WTC11 (cell line): Measurements from ENCODE around the gene PDYN. TPM values are rescaled to one million over a fixed set of nuclear protein-coding genes. Genes with fewer than 3 reads are reported as not detected.

Experiments
- ATAC-seq: fragments of 200-7000 bp; cut with Tn5 transposase; 2 replicates; pipeline ENCODE4 v1.10.0; 2021; ENCODE audit warnings: mild to moderate bottlenecking, moderate library complexity
- CTCF ChIA-PET: fragments of 300-600 bp; sonication (Branson Sonifier 250); formaldehyde crosslinking; loops from one replicate; lab custom pipeline; 2021; ENCODE audit warnings: antibody characterized with exemption; lab: Charles Lee
- POLR2A ChIA-PET: fragments of 350-600 bp; sonication (Branson Sonifier 250); formaldehyde crosslinking; loops from one replicate; lab custom pipeline; 2021; ENCODE audit warnings: antibody characterized with exemption; lab: Charles Lee
- DNase-seq: peaks from one replicate; pipeline ENCODE4 v3.0.0; 2021; ENCODE audit warnings: low spot score
- H3K27ac Mint-ChIP-seq: 2 replicates; pipeline ENCODE4 v1.8.0; 2021; ENCODE audit warnings: mixed read lengths
- H3K27me3 Mint-ChIP-seq: 2 replicates; pipeline ENCODE4 v1.8.0; 2021; ENCODE audit warnings: low read depth, mild to moderate bottlenecking, moderate library complexity, mixed read lengths
- H3K36me3 Mint-ChIP-seq: 2 replicates; pipeline ENCODE4 v1.8.0; 2021; ENCODE audit warnings: mixed read lengths
- H3K4me1 Mint-ChIP-seq: 2 replicates; pipeline ENCODE4 v1.8.0; 2022; ENCODE audit warnings: mixed read lengths
- H3K4me3 Mint-ChIP-seq: 2 replicates; pipeline ENCODE4 v1.8.0; 2021; ENCODE audit warnings: mild to moderate bottlenecking, moderate library complexity, mixed read lengths
- H3K9me3 Mint-ChIP-seq: 2 replicates; pipeline ENCODE4 v1.8.0; 2021; ENCODE audit warnings: mixed read lengths
- CTCF ChIP-seq: fragments of 200-600 bp; IDR thresholded peaks from 2 replicates; pipeline ENCODE4 v1.8.0; 2022; ENCODE audit warnings: antibody characterized with exemption
- E2F5 ChIP-seq: sonication (generic); formaldehyde crosslinking; IDR thresholded peaks from 2 replicates; pipeline ENCODE4 v1.8.1; 2022; ENCODE audit warnings: mild to moderate bottlenecking, moderate library complexity, missing genetic modification reagents
- ESRRA ChIP-seq: sonication (generic); formaldehyde crosslinking; IDR thresholded peaks from 2 replicates; pipeline ENCODE4 v1.8.1; 2022; ENCODE audit warnings: mild to moderate bottlenecking, missing genetic modification reagents, borderline replicate concordance
- ETV6 ChIP-seq: sonication (generic); formaldehyde crosslinking; IDR thresholded peaks from 2 replicates; pipeline ENCODE4 v1.8.1; 2022; ENCODE audit warnings: mild to moderate bottlenecking, missing genetic modification reagents
- FOXK1 ChIP-seq: sonication (generic); formaldehyde crosslinking; IDR thresholded peaks from 2 replicates; pipeline ENCODE4 v1.8.0; 2022; ENCODE audit warnings: mild to moderate bottlenecking, moderate library complexity, missing genetic modification reagents
- GABPB1 ChIP-seq: sonication (generic); formaldehyde crosslinking; IDR thresholded peaks from 2 replicates; pipeline ENCODE4 v1.8.1; 2023; ENCODE audit warnings: mild to moderate bottlenecking, missing genetic modification reagents
- GRHL2 ChIP-seq: fragments of 250-450 bp; sonication (Bioruptor Pico); IDR thresholded peaks from 2 replicates; pipeline ENCODE4 v1.8.0; 2022; ENCODE audit warnings: mild to moderate bottlenecking, moderate library complexity; ENCODE audit not compliant: insufficient replicate concordance, severe bottlenecking
- JAZF1 ChIP-seq: fragments of 250-450 bp; sonication (Bioruptor Pico); IDR thresholded peaks from 2 replicates; pipeline ENCODE4 v1.9.0; 2021; ENCODE audit warnings: moderate library complexity, mild to moderate bottlenecking, inconsistent platforms
- KAT7 ChIP-seq: sonication (generic); formaldehyde crosslinking; IDR thresholded peaks from 2 replicates; pipeline ENCODE4 v1.8.1; 2023; ENCODE audit warnings: missing genetic modification reagents, mild to moderate bottlenecking, borderline replicate concordance
- MLX ChIP-seq: sonication (generic); formaldehyde crosslinking; IDR thresholded peaks from 2 replicates; pipeline ENCODE4 v1.8.1; 2023; ENCODE audit warnings: mild to moderate bottlenecking, missing genetic modification reagents, moderate library complexity
- NFATC4 ChIP-seq: fragments of 250-450 bp; sonication (Bioruptor Pico); IDR thresholded peaks from 2 replicates; pipeline ENCODE4 v1.9.0; 2021; ENCODE audit warnings: mild to moderate bottlenecking
- OVOL2 ChIP-seq: fragments of 250-450 bp; sonication (Bioruptor Pico); IDR thresholded peaks from 2 replicates; pipeline ENCODE4 v1.9.0; 2021; ENCODE audit warnings: mild to moderate bottlenecking, borderline replicate concordance
- RELA ChIP-seq: sonication (generic); formaldehyde crosslinking; IDR thresholded peaks from 2 replicates; pipeline ENCODE4 v1.8.1; 2022; ENCODE audit warnings: missing genetic modification reagents, mild to moderate bottlenecking, borderline replicate concordance
- SP1 ChIP-seq: sonication (generic); formaldehyde crosslinking; conservative IDR thresholded peaks from 2 replicates; pipeline ENCODE4 v1.8.1; 2022; ENCODE audit warnings: missing genetic modification reagents
- TP53 ChIP-seq: sonication (generic); formaldehyde crosslinking; IDR thresholded peaks from 2 replicates; pipeline ENCODE4 v1.8.1; 2023; ENCODE audit warnings: mild to moderate bottlenecking, missing genetic modification reagents
- ZMAT4 ChIP-seq: fragments of 250-450 bp; sonication (Bioruptor Pico); IDR thresholded peaks from 2 replicates; pipeline ENCODE4 v1.9.0; 2021; ENCODE audit warnings: mild to moderate bottlenecking
- ZNF263 ChIP-seq: sonication (generic); formaldehyde crosslinking; IDR thresholded peaks from 2 replicates; pipeline ENCODE4 v1.8.1; 2022; ENCODE audit warnings: low read depth, mild to moderate bottlenecking, moderate library complexity, missing genetic modification reagents
- ZNF423 ChIP-seq: fragments of 250-450 bp; sonication (Bioruptor Pico); IDR thresholded peaks from 2 replicates; pipeline ENCODE4 v2.1.2; 2022; ENCODE audit warnings: mild to moderate bottlenecking, moderate library complexity
- ZNF671 ChIP-seq: fragments of 250-450 bp; sonication (Bioruptor Pico); IDR thresholded peaks from 2 replicates; pipeline ENCODE4 v1.8.0; 2021; ENCODE audit warnings: mild to moderate bottlenecking
- ZSCAN18 ChIP-seq: fragments of 250-450 bp; sonication (Bioruptor Pico); IDR thresholded peaks from 2 replicates; pipeline ENCODE4 v2.1.2; 2022; ENCODE audit warnings: mild to moderate bottlenecking, moderate library complexity
- total RNA-seq: library from RNA; stranded (reverse); gene quantifications from 3 replicates; pipeline ENCODE4 v1.2.3, GENCODE V29; 2021

PDYN gene
- total RNA-seq, 1 experiment from 2014 or later: 0.28 TPM

- H3K4me1 Mint-ChIP-seq: peaks cover 30% of the 10 kb centered on the region
- ChIA-PET POLR2A (no interaction called here), CTCF (no interaction called here)
- ATAC-seq: no peak
- H3K9me3 Mint-ChIP-seq: no peaks in the 10 kb centered on the region
- TF ChIP-seq ESRRA (CRISPR knock-in tag): no peak
- no peak for TF ChIP-seq SP1 (CRISPR knock-in tag)
- TF ChIP-seq GRHL2 (CRISPR knock-in tag): no peak
- TF ChIP-seq MLX (CRISPR knock-in tag): no peak
- TF ChIP-seq ZNF671: no peak
- TF ChIP-seq JAZF1: no peak
- TF ChIP-seq KAT7: no peak
- peaks cover 4% of the 10 kb centered on the region for H3K27me3 Mint-ChIP-seq
- H3K4me3 Mint-ChIP-seq: no peak overlapping the region
- H3K36me3 Mint-ChIP-seq: no peaks in the 10 kb centered on the region
- DNase-seq: no peak
- no peak overlapping the region for H3K27ac Mint-ChIP-seq
These were observed 34.7 kb downstream of the PDYN start for GRCh38 chr20:1959156-1959555.

- H3K4me1 Mint-ChIP-seq: peaks cover 30% of the 10 kb centered on the region
- CTCF ChIA-PET: interaction anchor here (0.9 kb wide), 1 partner anchor 105 kb away, joined by 3 read pairs; no protein-coding TSS in a partner anchor
These were observed 35.4 kb downstream of the PDYN start for GRCh38 chr20:1958426-1958825.

GRCh38 chr20:1955217-1955616, 38.6 kb downstream of the PDYN start:
- H3K27me3 Mint-ChIP-seq: no peaks in the 10 kb centered on the region

More at GRCh38 chr20:1958426-1958825, 35.4 kb downstream of the PDYN start:
- ATAC-seq (no peak), DNase-seq (no peak)
- H3K36me3 Mint-ChIP-seq: no peaks in the 10 kb centered on the region
- POLR2A ChIA-PET: no interaction called here
- no peak overlapping the region for H3K27ac Mint-ChIP-seq
- no peaks in the 10 kb centered on the region for H3K9me3 Mint-ChIP-seq
- H3K27me3 Mint-ChIP-seq: peaks cover 4% of the 10 kb centered on the region
- H3K4me3 Mint-ChIP-seq: no peak overlapping the region
- TF ChIP-seq ZMAT4 (no peak), ZNF263 (CRISPR knock-in tag) (no peak), SP1 (CRISPR knock-in tag) (no peak), NFATC4 (no peak), ZNF423 (CRISPR knock-in tag) (no peak), OVOL2 (CRISPR knock-in tag) (no peak), GABPB1 (CRISPR knock-in tag) (no peak), E2F5 (CRISPR knock-in tag) (no peak), ZSCAN18 (CRISPR knock-in tag) (no peak)
- TF ChIP-seq, all 79 proteins: peak for 0

More at GRCh38 chr20:1955217-1955616, 38.6 kb downstream of the PDYN start:
- TF ChIP-seq FOXK1 (CRISPR knock-in tag): peak; percentile 55; the same call in 1 of the 2 replicates
- TF ChIP-seq ZNF263 (CRISPR knock-in tag): no peak
- TF ChIP-seq RELA: no peak
- no peak for TF ChIP-seq TP53
- TF ChIP-seq ETV6 (CRISPR knock-in tag): no peak
- no peak for TF ChIP-seq CTCF
- TF ChIP-seq GRHL2 (CRISPR knock-in tag): no peak
- DNase-seq (no peak), ATAC-seq (peak; percentile 87)
- peaks cover 49% of the 10 kb centered on the region for H3K4me1 Mint-ChIP-seq
- H3K9me3 Mint-ChIP-seq: no peaks in the 10 kb centered on the region
- peak overlapping the region; percentile 99 for H3K27ac Mint-ChIP-seq
- POLR2A ChIA-PET: no interaction called here
- no peaks in the 10 kb centered on the region for H3K36me3 Mint-ChIP-seq
- CTCF ChIA-PET: interaction anchor here (0.6 to 2.3 kb wide), 12 partner anchors 8 to 269 kb away, joined by 3 to 32 read pairs (median 6); no protein-coding TSS in a partner anchor
- peak overlapping the region; percentile 57 for H3K4me3 Mint-ChIP-seq
